Fibroblast of pulmonary artery (primary cell): ENCODE data around the gene STEAP4.
A peak's percentile ranks its signal among the peaks of the same experiment; 100 is the strongest.

Source experiments
- DNase-seq: peaks from one replicate; pipeline ENCODE4 v3.0.0-alpha.2; 2010; ENCODE audit warnings: low read depth
- H3K4me3 ChIP-seq: replicated peaks from 2 replicates; pipeline ENCODE4 v1.5.1; 2011; ENCODE audit warnings: low read depth, mild to moderate bottlenecking, control low read depth, low read length, moderate library complexity
- CTCF ChIP-seq: IDR thresholded peaks from 2 replicates; pipeline ENCODE4 v1.5.1; 2011; ENCODE audit warnings: mild to moderate bottlenecking, control low read depth, low read length, inconsistent platforms; ENCODE audit errors: missing control alignments

Gene STEAP4

GRCh38 chr7:88293866-88294265, 12.8 kb downstream of the STEAP4 start:
- no peak overlapping the region for H3K4me3 ChIP-seq
- no peak for TF ChIP-seq CTCF
- DNase-seq, result no peak

GRCh38 chr7:88291398-88292173, 15.1 kb downstream of the STEAP4 start:
- H3K4me3 ChIP-seq, result no peak overlapping the region
- TF ChIP-seq CTCF, result no peak
- peak; percentile 34 for DNase-seq

DNA sequence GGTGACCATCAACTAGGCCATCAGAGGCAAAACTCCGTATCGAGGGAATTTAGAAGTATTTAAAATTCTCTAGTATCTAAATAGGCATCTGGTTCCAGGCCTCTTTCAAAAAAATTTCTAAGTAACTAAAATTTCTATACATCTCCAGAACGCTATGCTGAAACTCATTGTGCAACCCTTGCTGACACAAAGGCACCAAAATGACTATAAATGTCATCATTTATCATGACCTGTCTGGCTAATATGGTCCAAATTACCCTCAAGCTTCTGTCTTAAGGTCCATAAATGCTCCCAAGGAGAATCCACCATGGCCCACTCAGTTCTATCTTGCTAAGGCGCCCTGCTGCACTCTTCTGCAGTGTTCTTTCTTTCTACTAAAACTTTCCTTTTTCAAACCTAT, 16.2 kb downstream of the STEAP4 start:
- DNase-seq, result no peak
- no peak overlapping the region for H3K4me3 ChIP-seq
- no peak for TF ChIP-seq CTCF

- no peak for DNase-seq
- H3K4me3 ChIP-seq, result no peak overlapping the region
- no peak for TF ChIP-seq CTCF
Observed at GRCh38 chr7:88289564-88290025, 17.1 kb downstream of the STEAP4 start.

- DNase-seq, result no peak
- no peak overlapping the region for H3K4me3 ChIP-seq
- TF ChIP-seq CTCF, result no peak
Observed at GRCh38 chr7:88281749-88282148, 24.9 kb downstream of the STEAP4 start.

DNA sequence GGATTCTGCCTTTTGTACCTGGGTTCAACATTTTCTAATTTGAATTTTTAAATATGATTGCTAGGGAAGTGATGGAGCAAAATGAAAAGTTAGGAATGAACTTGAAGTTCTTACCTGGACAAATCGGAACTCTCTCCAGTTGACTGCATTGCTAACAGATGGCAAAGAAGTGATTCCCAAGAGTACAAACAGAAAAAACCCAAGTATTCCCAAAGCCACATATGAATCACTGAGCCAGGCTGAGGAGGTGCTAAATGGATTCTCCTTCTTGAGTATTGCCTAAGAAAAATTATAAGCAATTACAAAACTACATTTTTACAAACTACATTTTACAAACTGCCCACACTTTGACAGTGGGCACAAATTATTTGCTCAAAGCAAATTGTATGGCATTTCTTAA, 25.9 kb downstream of the STEAP4 start:
- no peak for TF ChIP-seq CTCF
- H3K4me3 ChIP-seq, result no peak overlapping the region
- DNase-seq, result no peak

GRCh38 chr7:88279323-88279722, 27.4 kb downstream of the STEAP4 start:
- no peak for TF ChIP-seq CTCF
- no peak overlapping the region for H3K4me3 ChIP-seq
- no peak for DNase-seq
